OCI-LY1 (cell line): ENCODE results near the gene MARCHF10.

Source experiments
- H2AFZ ChIP-seq: fragments of 200-600 bp; sonication (generic), shearing (Covaris generic); 2 replicates; pipeline ENCODE4 v1.6.0; 2014; ENCODE audit warnings: antibody characterized with exemption, mild to moderate bottlenecking, low read length
- H3F3A ChIP-seq: fragments of 200-600 bp; sonication (generic), shearing (Covaris generic); 2 replicates; pipeline ENCODE4 v1.6.0; 2014; ENCODE audit warnings: mild to moderate bottlenecking, antibody characterized with exemption, low read length, moderate library complexity; ENCODE audit not compliant: insufficient read depth
- H3K27ac ChIP-seq: fragments of 200-600 bp; sonication (generic); 2 replicates; pipeline ENCODE4 v1.5.1; 2014; ENCODE audit warnings: low read length, mixed run types, mild to moderate bottlenecking, low read depth; ENCODE audit not compliant: poor library complexity, severe bottlenecking
- H3K27me3 ChIP-seq: fragments of 200-600 bp; sonication (generic); 2 replicates; pipeline ENCODE4 v1.6.0; 2014; ENCODE audit warnings: antibody characterized with exemption, mild to moderate bottlenecking, low read length, moderate library complexity; ENCODE audit not compliant: insufficient read depth
- H3K36me3 ChIP-seq: fragments of 200-600 bp; sonication (generic); 2 replicates; pipeline ENCODE4 v1.6.1; 2014; ENCODE audit warnings: mild to moderate bottlenecking, antibody characterized with exemption, low read length, moderate library complexity, mixed read lengths; ENCODE audit not compliant: insufficient read depth
- H3K4me1 ChIP-seq: fragments of 200-600 bp; sonication (generic); 2 replicates; pipeline ENCODE4 v1.5.1; 2014; ENCODE audit warnings: mild to moderate bottlenecking, low read length, moderate library complexity; ENCODE audit not compliant: insufficient read depth, severe bottlenecking
- H3K4me2 ChIP-seq: fragments of 200-600 bp; sonication (generic), shearing (Covaris generic); 2 replicates; pipeline ENCODE4 v1.6.1; 2014; ENCODE audit warnings: low read length
- H3K4me3 ChIP-seq: fragments of 200-600 bp; sonication (generic); 2 replicates; pipeline ENCODE4 v1.5.1; 2014; ENCODE audit warnings: low read length, low read depth, mild to moderate bottlenecking, mixed read lengths; ENCODE audit not compliant: poor library complexity, severe bottlenecking
- H3K79me2 ChIP-seq: fragments of 200-600 bp; shearing (Covaris generic); 2 replicates; pipeline ENCODE4 v1.6.1; 2016; ENCODE audit warnings: mixed run types, low read length, mixed read lengths; ENCODE audit not compliant: insufficient read depth
- H3K9ac ChIP-seq: fragments of 200-600 bp; sonication (generic), shearing (Covaris generic); 2 replicates; pipeline ENCODE4 v1.6.1; 2014; ENCODE audit warnings: mild to moderate bottlenecking, low read length, mixed read lengths
- H3K9me2 ChIP-seq: fragments of 200-600 bp; sonication (generic), shearing (Covaris generic); 2 replicates; pipeline ENCODE4 v1.6.1; 2014; ENCODE audit warnings: low read depth, mild to moderate bottlenecking, low read length, mixed read lengths
- H3K9me3 ChIP-seq: fragments of 200-600 bp; shearing (Covaris generic); 2 replicates; pipeline ENCODE4 v1.6.1; 2014; ENCODE audit warnings: low read length, mixed read lengths
- H4K20me1 ChIP-seq: fragments of 200-600 bp; sonication (generic), shearing (Covaris generic); 2 replicates; pipeline ENCODE4 v1.6.0; 2016; ENCODE audit warnings: mild to moderate bottlenecking, low read length; ENCODE audit not compliant: insufficient read depth
- CTCF ChIP-seq: fragments of 200-600 bp; sonication (generic), shearing (Covaris generic); IDR thresholded peaks from 2 replicates; pipeline ENCODE4 v1.5.1; 2017; ENCODE audit warnings: mild to moderate bottlenecking, antibody characterized with exemption, low read length, moderate library complexity, mixed read lengths
- EZH2 ChIP-seq: fragments of 200-600 bp; sonication (generic), shearing (Covaris generic); IDR thresholded peaks from 2 replicates; pipeline ENCODE4 v1.8.0; 2017; ENCODE audit warnings: borderline replicate concordance, mixed run types, mild to moderate bottlenecking, antibody characterized with exemption, low read length, moderate library complexity, mixed read lengths

Gene MARCHF10

GRCh38 chr17:62778990-62779681 is 29.0 kb downstream of the MARCHF10 start:
- Histone ChIP-seq H3K27me3 (no peaks in the 10 kb centered on the region), H3K27ac (no peak overlapping the region), H2AFZ (no peak overlapping the region), H3K4me1 (no peaks in the 10 kb centered on the region), H3K79me2 (no peaks in the 10 kb centered on the region), H3K4me3 (no peak overlapping the region), H3K36me3 (no peaks in the 10 kb centered on the region), H3F3A (no peaks in the 10 kb centered on the region), H4K20me1 (no peaks in the 10 kb centered on the region), H3K4me2 (no peak overlapping the region), H3K9ac (no peak overlapping the region), H3K9me2 (no peaks in the 10 kb centered on the region), H3K9me3 (no peaks in the 10 kb centered on the region)
- TF ChIP-seq CTCF = no peak
- no peak for TF ChIP-seq EZH2

DNA sequence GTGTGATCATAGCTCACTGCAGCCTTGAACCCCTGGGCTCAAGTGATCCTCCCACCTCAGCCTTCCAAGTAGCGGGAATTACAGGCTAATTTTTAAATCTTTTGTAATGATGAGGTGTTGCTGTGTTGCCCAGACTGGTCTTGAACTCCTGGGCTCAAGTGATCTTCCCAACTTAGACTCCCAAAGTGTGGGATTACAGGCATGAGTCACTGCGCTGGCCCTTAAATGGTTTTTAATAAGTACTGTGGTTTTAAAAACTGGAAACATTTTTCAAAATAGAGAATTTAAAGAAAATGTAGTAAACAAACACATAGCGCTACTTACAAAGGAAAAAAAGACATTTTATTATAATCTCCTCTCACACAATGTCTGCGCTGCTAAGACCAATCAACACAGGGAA is 32.2 kb downstream of the MARCHF10 start:
- Histone ChIP-seq H3K9ac (no peak overlapping the region), H3F3A (no peaks in the 10 kb centered on the region), H4K20me1 (no peaks in the 10 kb centered on the region), H3K27me3 (no peaks in the 10 kb centered on the region), H3K9me3 (peaks cover 2% of the 10 kb centered on the region; the same call in 1 of the 2 replicates), H3K4me1 (no peaks in the 10 kb centered on the region), H3K79me2 (no peaks in the 10 kb centered on the region), H3K4me2 (no peak overlapping the region), H2AFZ (no peak overlapping the region), H3K4me3 (no peak overlapping the region), H3K36me3 (no peaks in the 10 kb centered on the region), H3K27ac (no peak overlapping the region), H3K9me2 (no peaks in the 10 kb centered on the region)
- TF ChIP-seq CTCF (no peak), EZH2 (no peak)

GRCh38 chr17:62774338-62774737 is 33.8 kb downstream of the MARCHF10 start:
- H3K27me3 ChIP-seq = no peaks in the 10 kb centered on the region
- TF ChIP-seq EZH2 (no peak), CTCF (no peak)
- H3K79me2 ChIP-seq = no peaks in the 10 kb centered on the region
- no peaks in the 10 kb centered on the region for H4K20me1 ChIP-seq
- no peak overlapping the region for H3K4me3 ChIP-seq
- H3K27ac ChIP-seq = no peak overlapping the region
- no peak overlapping the region for H3K9ac ChIP-seq
- H3K4me1 ChIP-seq = no peaks in the 10 kb centered on the region
- H3K4me2 ChIP-seq = no peak overlapping the region
- H3F3A ChIP-seq = no peaks in the 10 kb centered on the region
- H2AFZ ChIP-seq = no peak overlapping the region
- H3K9me2 ChIP-seq = no peaks in the 10 kb centered on the region
- peaks cover 2% of the 10 kb centered on the region; the same call in 1 of the 2 replicates for H3K9me3 ChIP-seq
- H3K36me3 ChIP-seq = no peaks in the 10 kb centered on the region
